LNCAP (cell line): ENCODE results near the gene ATP6V1A.

Experiments
- TF ChIP-seq, protein P1 (sequence below): fragments of 450-650 bp; IDR thresholded peaks from 2 replicates; pipeline ENCODE4 v1.5.1; 2017; ENCODE audit warnings: mild to moderate bottlenecking

ATP6V1A gene

DNA sequence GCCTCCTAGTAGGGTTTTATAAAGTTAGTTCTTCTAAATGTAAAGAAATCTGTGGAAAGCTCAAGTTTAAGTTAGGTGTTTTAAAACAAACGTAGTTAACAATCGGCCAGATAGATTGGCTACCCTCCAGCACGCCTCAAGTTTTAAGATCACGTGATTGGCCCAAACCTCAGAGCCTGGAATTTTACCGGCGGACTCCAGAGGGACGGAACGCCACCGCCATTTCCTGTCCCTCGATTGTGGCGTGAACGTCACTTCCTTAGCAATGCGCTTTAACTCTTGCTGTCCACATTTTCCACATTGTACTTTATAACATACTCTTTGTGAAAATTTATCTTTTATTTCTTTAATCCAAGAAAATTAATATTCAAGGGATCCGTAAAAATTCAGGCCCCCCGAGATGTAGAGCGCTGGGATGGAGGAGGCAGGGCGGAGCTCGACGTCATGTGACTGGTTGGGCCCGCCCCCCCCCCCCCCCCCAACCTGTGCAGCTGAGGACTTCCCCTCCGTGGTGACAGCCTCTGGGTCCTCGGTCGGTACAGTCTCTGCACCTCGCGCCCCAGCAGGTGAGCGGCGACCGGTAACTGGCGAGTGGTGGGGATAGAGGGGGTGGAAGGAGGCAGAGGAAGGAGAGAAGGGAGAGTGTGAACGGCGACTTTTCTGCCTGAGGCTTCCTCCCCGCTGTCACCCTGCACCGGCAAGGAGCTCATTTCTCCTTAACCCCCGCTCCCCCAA is at the start of gene ATP6V1A:
ATP6V1A (plus strand) TSS at position 488 of the 735 bp plus-strand sequence. CDS start 31,719 bp downstream, outside the sequence.
- TF ChIP-seq, protein P1, sequence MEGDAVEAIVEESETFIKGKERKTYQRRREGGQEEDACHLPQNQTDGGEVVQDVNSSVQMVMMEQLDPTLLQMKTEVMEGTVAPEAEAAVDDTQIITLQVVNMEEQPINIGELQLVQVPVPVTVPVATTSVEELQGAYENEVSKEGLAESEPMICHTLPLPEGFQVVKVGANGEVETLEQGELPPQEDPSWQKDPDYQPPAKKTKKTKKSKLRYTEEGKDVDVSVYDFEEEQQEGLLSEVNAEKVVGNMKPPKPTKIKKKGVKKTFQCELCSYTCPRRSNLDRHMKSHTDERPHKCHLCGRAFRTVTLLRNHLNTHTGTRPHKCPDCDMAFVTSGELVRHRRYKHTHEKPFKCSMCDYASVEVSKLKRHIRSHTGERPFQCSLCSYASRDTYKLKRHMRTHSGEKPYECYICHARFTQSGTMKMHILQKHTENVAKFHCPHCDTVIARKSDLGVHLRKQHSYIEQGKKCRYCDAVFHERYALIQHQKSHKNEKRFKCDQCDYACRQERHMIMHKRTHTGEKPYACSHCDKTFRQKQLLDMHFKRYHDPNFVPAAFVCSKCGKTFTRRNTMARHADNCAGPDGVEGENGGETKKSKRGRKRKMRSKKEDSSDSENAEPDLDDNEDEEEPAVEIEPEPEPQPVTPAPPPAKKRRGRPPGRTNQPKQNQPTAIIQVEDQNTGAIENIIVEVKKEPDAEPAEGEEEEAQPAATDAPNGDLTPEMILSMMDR: no peak

DNA sequence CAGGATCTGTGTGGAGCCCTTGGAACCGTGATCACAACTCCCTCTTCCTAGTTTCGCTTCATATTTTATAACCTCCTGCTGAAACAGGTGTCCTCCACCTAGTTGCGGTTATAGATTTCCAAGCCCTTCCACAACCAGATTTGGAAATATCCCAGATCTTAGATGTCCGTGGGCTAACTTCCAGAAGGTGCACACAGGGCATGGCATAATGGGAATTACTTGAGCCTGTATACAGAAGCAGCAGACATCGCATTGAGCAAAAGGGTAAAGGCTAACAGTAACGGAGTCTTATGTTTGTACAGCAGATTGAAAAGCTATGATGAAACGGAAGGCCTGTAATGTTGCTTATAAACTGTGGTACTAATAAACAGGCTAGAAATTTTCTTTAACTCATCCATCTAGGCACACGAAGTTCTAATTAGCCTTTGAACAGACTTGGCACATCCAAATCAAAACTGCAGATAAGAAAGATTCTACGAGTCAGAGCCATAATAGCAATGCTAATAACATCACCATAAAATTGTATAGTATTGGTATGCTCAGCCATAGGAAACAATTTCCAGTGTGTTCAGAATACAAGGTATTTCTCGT is 49.2 kb upstream of the ATP6V1A start:
- TF ChIP-seq, protein P1: no peak

DNA sequence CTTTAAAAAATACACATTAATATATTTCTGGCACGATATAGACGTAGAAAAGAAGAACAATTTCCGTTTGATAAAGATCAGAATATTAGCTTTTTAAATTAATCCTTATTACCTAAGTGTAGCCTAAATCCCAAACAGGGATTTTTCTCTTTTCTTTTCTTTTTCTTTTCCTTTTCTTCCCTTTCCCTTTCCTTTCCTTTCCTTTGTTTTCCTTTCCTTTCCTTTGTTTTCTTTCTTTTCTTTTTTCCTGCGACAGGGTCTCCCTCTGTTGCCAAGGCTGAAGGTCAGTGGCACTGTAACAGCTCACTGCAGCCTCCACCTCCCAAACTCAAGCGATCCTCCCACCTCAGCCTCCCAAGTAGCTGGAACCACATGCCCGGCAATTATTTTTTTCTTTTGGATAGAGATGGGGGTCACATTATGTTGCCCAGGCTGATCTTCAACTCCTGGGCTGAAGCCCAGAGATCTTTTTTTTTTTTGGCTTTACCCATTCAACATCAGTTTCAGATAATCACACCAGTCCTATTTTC is 48.6 kb upstream of the ATP6V1A start:
- TF ChIP-seq, protein P1: no peak

DNA sequence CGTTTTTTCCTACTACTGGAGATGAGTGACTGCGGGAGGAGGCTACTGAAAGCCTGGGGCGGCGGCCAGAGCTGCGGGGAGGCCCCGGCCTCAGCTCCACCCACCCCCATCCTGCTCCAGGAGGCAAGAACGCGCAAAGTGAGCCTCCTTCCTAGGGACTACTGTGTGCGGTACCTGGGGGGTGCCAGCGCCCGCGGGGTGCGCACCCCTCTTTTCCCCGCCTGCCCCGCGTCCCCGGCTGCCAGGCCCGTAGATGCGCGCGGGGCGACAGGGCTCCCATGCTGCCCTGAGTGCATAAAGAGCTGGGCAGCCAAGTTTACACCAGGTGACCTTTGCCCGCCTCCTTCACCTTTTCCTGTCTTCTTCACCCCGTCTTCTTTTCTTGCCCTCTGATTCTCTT is 47.9 kb upstream of the ATP6V1A start:
- TF ChIP-seq, protein P1: no peak

DNA sequence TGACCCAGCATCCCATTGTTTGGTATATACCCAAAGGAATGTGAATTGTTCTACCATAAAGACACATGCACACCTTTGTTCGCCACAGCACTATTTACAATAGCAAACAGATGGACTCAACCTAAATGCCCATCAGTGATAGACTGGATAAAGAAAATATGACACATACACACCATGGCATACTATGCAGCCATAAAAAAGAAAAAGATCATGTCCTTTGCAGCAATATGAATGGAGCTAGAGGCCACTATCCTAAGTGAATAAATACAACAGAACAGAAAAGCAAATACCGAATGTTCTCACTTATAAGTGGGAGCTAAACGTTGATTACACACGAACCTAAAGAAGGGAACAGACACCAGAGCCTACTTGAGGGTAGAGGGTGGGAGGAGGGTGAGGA is 39.0 kb upstream of the ATP6V1A start:
- TF ChIP-seq, protein P1: no peak

DNA sequence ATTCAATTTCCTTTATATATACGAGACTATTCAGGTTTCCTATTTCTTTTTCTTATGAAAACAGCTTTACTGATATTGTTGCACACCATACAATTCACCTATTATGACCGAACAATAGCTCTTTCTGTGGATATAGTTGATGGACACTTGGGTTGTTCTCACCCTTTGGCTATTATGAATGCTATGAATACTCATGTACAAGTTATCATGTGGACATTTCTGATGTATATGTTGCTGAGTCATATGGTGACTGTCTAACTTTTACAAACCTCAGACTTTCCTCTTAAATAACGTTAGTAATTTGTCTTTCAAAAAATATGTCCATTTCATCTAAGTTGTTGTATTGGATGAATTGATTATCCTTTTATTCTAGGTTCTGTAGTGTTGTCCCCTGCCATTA is 34.7 kb upstream of the ATP6V1A start:
- TF ChIP-seq, protein P1: no peak

DNA sequence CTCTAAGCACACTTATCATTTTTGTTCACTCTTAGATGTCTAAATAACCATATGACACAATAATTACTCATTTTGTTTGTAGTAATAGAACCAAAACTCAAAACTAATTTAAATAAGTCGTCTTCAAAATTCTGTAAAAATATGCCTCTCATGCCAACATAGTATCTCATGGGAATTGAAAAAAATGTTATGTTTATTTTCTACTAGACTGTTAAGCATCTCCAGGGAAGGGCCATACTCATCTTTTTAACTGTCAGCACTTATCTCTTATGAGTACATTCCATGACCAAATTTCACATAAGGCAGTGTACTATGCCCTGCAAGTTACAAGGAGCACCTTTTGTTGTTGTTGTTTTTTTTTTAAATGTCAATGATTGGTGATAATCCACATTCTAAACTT is 32.1 kb upstream of the ATP6V1A start:
- TF ChIP-seq, protein P1: no peak
